Keratinocyte (primary cell): ENCODE data around the gene RNF130. TPM values are rescaled to one million over a fixed set of nuclear protein-coding genes. Genes with fewer than 3 reads are reported as not detected.

Experiments used
- DNase-seq: peaks from one replicate; pipeline ENCODE4 v3.0.0-alpha.2; 2011; ENCODE audit warnings: low read depth, missing footprints, low spot score
- FAIRE-seq: peaks from 2 replicates; lab custom pipeline; 2011; peaks lifted over from hg19 to GRCh38; lab: Jason Lieb, UNC
- H2AFZ ChIP-seq: 2 replicates; pipeline ENCODE4 v1.6.0; 2012; ENCODE audit warnings: low read length, control low read depth, inconsistent platforms; ENCODE audit not compliant: control insufficient read depth
- H3K27ac ChIP-seq: 2 replicates; pipeline ENCODE4 v1.5.1; 2011; ENCODE audit warnings: low read length; ENCODE audit not compliant: control insufficient read depth, insufficient read depth
- H3K27me3 ChIP-seq: 3 replicates; pipeline ENCODE4 v1.6.0; 2011; ENCODE audit warnings: low read length; ENCODE audit not compliant: control insufficient read depth, insufficient read depth; ENCODE audit errors: extremely low read depth
- H3K36me3 ChIP-seq, 2 experiments: 2 replicates in 1 of 2; 3 replicates in 1 of 2; pipeline ENCODE4 v1.5.1; 2011; ENCODE audit warnings: low read length in 2 of 2, mild to moderate bottlenecking in 1 of 2; ENCODE audit not compliant: control insufficient read depth in 2 of 2, insufficient read depth in 2 of 2; ENCODE audit errors: extremely low read depth in 1 of 2
- H3K4me1 ChIP-seq: 3 replicates; pipeline ENCODE4 v1.5.1; 2011; ENCODE audit warnings: low read length; ENCODE audit not compliant: control insufficient read depth, insufficient read depth; ENCODE audit errors: extremely low read depth
- H3K4me2 ChIP-seq: 3 replicates; pipeline ENCODE4 v1.6.0; 2011; ENCODE audit warnings: low read depth, low read length; ENCODE audit not compliant: control insufficient read depth, insufficient read depth; ENCODE audit errors: extremely low read depth
- H3K4me3 ChIP-seq, 3 experiments: fragments of 200-600 bp in 1 of 3; sonication (generic) in 1 of 3; 2 replicates in 2 of 3; 3 replicates in 1 of 3; pipeline ENCODE4 v1.5.1; 2011 to 2016; ENCODE audit warnings: low read length in 3 of 3, mild to moderate bottlenecking in 3 of 3, control low read depth in 2 of 3, inconsistent platforms in 1 of 3, low read depth in 1 of 3, mixed read lengths in 1 of 3, mixed run types in 1 of 3, moderate library complexity in 1 of 3; ENCODE audit not compliant: control insufficient read depth in 2 of 3, insufficient read depth in 2 of 3; ENCODE audit errors: extremely low read depth in 1 of 3
- H3K79me2 ChIP-seq: 2 replicates; pipeline ENCODE4 v1.6.0; 2012; ENCODE audit warnings: low read length; ENCODE audit not compliant: control insufficient read depth, insufficient read depth
- H3K9ac ChIP-seq: 3 replicates; pipeline ENCODE4 v1.6.0; 2011; ENCODE audit warnings: low read length; ENCODE audit not compliant: control insufficient read depth, insufficient read depth; ENCODE audit errors: extremely low read depth
- H3K9me1 ChIP-seq: 3 replicates; pipeline ENCODE4 v1.6.0; 2011; ENCODE audit warnings: low read length; ENCODE audit not compliant: control insufficient read depth, insufficient read depth; ENCODE audit errors: extremely low read depth
- H3K9me3 ChIP-seq: 2 replicates; pipeline ENCODE4 v1.5.1; 2012; ENCODE audit warnings: low read depth, low read length; ENCODE audit not compliant: control insufficient read depth
- H4K20me1 ChIP-seq: 3 replicates; pipeline ENCODE4 v1.6.0; 2011; ENCODE audit warnings: low read length; ENCODE audit not compliant: control insufficient read depth, insufficient read depth; ENCODE audit errors: extremely low read depth
- EZH2 ChIP-seq: IDR thresholded peaks from one replicate; pipeline ENCODE4 v1.6.1; 2012; ENCODE audit warnings: inconsistent platforms, mild to moderate bottlenecking, low read length, moderate library complexity
- dilution Hi-C: fragments of 300-500 bp; cut with MboI; formaldehyde crosslinking; loops from one replicate; pipeline ENCODE4 v1.7.0; 2020; ENCODE audit warnings: low sequenced_read_pairs; ENCODE audit not compliant: extremely low pct_ligation_motif_present
- polyA plus RNA-seq, 5 experiments: library from polyadenylated mRNA; depleted of rRNA in 3 of 5; stranded (reverse) in 3 of 5; stranded (forward) in 1 of 5; unstranded in 1 of 5; fragments of >200 nt; gene quantifications; 1 replicate in 1 of 5; 2 replicates in 3 of 5; 3 replicates in 1 of 5; pipeline versions ENCODE4 v1.2.1 to v1.2.3, GENCODE V29; 2011 to 2012; ENCODE audit warnings: missing spikeins in 2 of 5, low read depth in 1 of 5, low replicate concordance in 1 of 5
- TF ChIP-seq, protein P1 (sequence below), 3 experiments: IDR thresholded peaks in 1 of 3; conservative IDR thresholded peaks in 1 of 3; optimal IDR thresholded peaks in 1 of 3; 2 replicates in 2 of 3; 3 replicates in 1 of 3; pipeline versions ENCODE3 to v1.5.1; 2011; ENCODE audit warnings: low read length in 3 of 3, mild to moderate bottlenecking in 3 of 3, moderate library complexity in 2 of 3, control low read depth in 1 of 3, inconsistent platforms in 1 of 3; ENCODE audit not compliant: insufficient read depth in 2 of 3; ENCODE audit errors: extremely low read depth in 1 of 3

Gene RNF130
- polyA plus RNA-seq, 1 donor (not counting 4 experiments of a cell fraction or from before 2014, with no cell fraction given): 20.0 TPM

DNA sequence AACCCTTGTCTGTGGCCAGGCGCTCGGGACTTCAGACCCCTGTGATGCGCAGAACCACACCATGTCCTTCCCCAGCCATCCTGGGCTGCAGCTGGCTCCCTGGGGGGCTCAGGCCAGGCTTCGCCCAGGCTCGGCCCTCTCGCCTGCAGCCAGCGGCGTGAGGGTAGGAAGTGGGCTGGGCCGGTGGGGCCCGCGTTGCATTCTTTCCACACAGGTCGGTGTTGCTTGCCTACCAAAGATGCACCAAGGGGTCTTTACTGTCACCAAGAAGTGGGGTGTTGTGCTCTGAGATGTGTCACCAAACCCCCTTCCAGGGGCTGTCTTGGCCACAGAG, 48.3 kb upstream of the RNF130 start:
- Histone ChIP-seq H3K9me1 (no peaks in the 10 kb centered on the region), H4K20me1 (no peaks in the 10 kb centered on the region), H3K27ac (no peak overlapping the region), H3K4me3 (no peak overlapping the region), H3K4me2 (no peak overlapping the region), H3K79me2 (no peaks in the 10 kb centered on the region), H2AFZ (no peak overlapping the region), H3K27me3 (no peaks in the 10 kb centered on the region), H3K4me1 (no peaks in the 10 kb centered on the region), H3K36me3 (no peaks in the 10 kb centered on the region), H3K9ac (no peak overlapping the region), H3K9me3 (no peaks in the 10 kb centered on the region)
- no peak for TF ChIP-seq EZH2
- TF ChIP-seq, protein P1, sequence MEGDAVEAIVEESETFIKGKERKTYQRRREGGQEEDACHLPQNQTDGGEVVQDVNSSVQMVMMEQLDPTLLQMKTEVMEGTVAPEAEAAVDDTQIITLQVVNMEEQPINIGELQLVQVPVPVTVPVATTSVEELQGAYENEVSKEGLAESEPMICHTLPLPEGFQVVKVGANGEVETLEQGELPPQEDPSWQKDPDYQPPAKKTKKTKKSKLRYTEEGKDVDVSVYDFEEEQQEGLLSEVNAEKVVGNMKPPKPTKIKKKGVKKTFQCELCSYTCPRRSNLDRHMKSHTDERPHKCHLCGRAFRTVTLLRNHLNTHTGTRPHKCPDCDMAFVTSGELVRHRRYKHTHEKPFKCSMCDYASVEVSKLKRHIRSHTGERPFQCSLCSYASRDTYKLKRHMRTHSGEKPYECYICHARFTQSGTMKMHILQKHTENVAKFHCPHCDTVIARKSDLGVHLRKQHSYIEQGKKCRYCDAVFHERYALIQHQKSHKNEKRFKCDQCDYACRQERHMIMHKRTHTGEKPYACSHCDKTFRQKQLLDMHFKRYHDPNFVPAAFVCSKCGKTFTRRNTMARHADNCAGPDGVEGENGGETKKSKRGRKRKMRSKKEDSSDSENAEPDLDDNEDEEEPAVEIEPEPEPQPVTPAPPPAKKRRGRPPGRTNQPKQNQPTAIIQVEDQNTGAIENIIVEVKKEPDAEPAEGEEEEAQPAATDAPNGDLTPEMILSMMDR (optimal IDR thresholded peaks at IDR 0.05 in 1 of 3, IDR thresholded peaks at IDR 0.05 in 1 of 3, conservative IDR thresholded peaks at IDR 0.05 in 1 of 3; ENCODE audit: extremely low read depth in 1 of 3, insufficient read depth in 2 of 3, low read length in 3 of 3): no peak
- dilution Hi-C loops: no loop called here
- FAIRE-seq (no peak), DNase-seq (no peak)

DNA sequence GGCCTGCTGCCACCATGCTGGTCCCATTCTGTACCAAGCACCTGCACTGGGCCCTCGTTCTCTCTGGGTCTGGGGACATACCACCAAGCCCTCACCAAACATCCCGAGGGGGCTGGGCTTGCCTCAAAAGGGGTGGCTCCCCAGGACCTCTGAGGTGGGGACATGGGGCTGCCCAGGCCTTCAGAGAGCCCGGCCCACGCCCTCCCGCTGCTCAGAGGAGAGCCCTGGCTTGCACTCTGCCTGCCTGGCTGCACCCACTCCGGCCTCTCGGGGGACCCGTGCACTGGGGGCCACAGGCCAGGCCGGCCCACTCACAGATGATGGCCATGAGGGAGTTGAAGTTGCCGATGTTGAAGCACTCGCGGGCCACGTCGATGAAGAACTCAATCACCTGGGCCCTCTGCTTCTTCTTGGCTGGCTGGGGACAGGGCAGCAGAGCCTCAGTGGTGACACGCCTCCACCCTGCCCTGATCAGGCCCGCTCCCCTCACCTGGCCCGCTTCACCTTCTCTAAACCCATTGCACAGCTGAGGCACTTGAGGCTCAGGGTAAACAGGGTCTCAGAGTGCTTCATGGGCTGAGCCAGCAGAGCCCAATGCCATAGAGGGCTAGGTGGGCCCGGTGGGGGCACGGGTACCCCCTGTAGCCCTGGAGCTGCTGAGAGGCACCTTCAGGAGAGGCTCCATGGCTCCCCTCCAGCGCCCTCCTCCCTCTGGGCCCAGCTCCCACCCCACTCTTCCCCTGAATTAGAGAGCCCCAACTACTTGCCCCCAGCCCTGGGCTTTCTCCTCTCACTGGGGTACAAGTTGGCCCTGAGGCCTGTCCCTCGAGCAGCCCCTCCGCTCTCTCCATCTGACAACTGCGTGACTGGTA, 47.7 kb upstream of the RNF130 start:
- no peaks in the 10 kb centered on the region for H3K9me3 ChIP-seq
- H3K4me2 ChIP-seq: no peak overlapping the region
- no peaks in the 10 kb centered on the region for H4K20me1 ChIP-seq
- no peak overlapping the region for H3K27ac ChIP-seq
- H3K4me1 ChIP-seq: no peaks in the 10 kb centered on the region
- no peaks in the 10 kb centered on the region for H3K27me3 ChIP-seq
- no peak overlapping the region for H2AFZ ChIP-seq
- no peaks in the 10 kb centered on the region for H3K79me2 ChIP-seq
- H3K4me3 ChIP-seq: no peak overlapping the region
- dilution Hi-C loops: no loop called here
- TF ChIP-seq, protein P1 (optimal IDR thresholded peaks at IDR 0.05 in 1 of 3, IDR thresholded peaks at IDR 0.05 in 1 of 3, conservative IDR thresholded peaks at IDR 0.05 in 1 of 3; ENCODE audit: extremely low read depth in 1 of 3, insufficient read depth in 2 of 3, low read length in 3 of 3): no peak
- TF ChIP-seq EZH2: no peak
- H3K36me3 ChIP-seq: no peaks in the 10 kb centered on the region
- H3K9ac ChIP-seq: no peak overlapping the region
- no peak for FAIRE-seq
- no peaks in the 10 kb centered on the region for H3K9me1 ChIP-seq
- DNase-seq: no peak
